ENCODE measurements around the gene SLC7A1.

- no peak for TF ChIP-seq MLX (CRISPR knock-in tag; IDR thresholded peaks at IDR 0.05)
- no peak for TF ChIP-seq HOXA9 (CRISPR knock-in tag; IDR thresholded peaks at IDR 0.05; ENCODE audit: borderline replicate concordance)
- no peak for TF ChIP-seq MXD3 (CRISPR knock-in tag; IDR thresholded peaks at IDR 0.05)
- no peak for TF ChIP-seq XBP1 (CRISPR knock-in tag; IDR thresholded peaks at IDR 0.05)
- no peak for TF ChIP-seq SP1 (IDR thresholded peaks at IDR 0.05)
- no peak for TF ChIP-seq SP1 (CRISPR knock-in tag; IDR thresholded peaks at IDR 0.05)
- no peak for TF ChIP-seq MNT (IDR thresholded peaks at IDR 0.05)
- no peak for TF ChIP-seq ZNF317 (CRISPR knock-in tag; IDR thresholded peaks at IDR 0.05)
Measured at GRCh38 chr13:29547153-29547552, 48.3 kb downstream of the SLC7A1 start.
